Mesothelial cell of epicardium (in vitro differentiated cells): ENCODE measurements around the gene FAM163B. TPM values are rescaled to one million over a fixed set of nuclear protein-coding genes. Genes with fewer than 3 reads are reported as not detected.

Source experiments
- DNase-seq, 2 experiments: peaks; one replicate each; pipeline ENCODE4 v3.0.0; 2021; ENCODE audit warnings: low spot score in 2 of 2; ENCODE audit not compliant: unreplicated experiment in 2 of 2
- H3K27ac Mint-ChIP-seq: 2 replicates; pipeline ENCODE4 v1.8.0; 2021; ENCODE audit warnings: mixed read lengths
- H3K27me3 Mint-ChIP-seq: 2 replicates; pipeline ENCODE4 v1.8.0; 2021; ENCODE audit warnings: low read depth, mixed read lengths
- H3K36me3 Mint-ChIP-seq: 2 replicates; pipeline ENCODE4 v1.8.0; 2021; ENCODE audit warnings: mixed read lengths
- H3K4me1 Mint-ChIP-seq: 2 replicates; pipeline ENCODE4 v1.8.0; 2021; ENCODE audit warnings: mixed read lengths
- H3K4me3 Mint-ChIP-seq: 2 replicates; pipeline ENCODE4 v1.8.0; 2021; ENCODE audit warnings: mild to moderate bottlenecking, moderate library complexity, mixed read lengths
- H3K9me3 Mint-ChIP-seq: 2 replicates; pipeline ENCODE4 v1.8.0; 2021; ENCODE audit warnings: mixed read lengths
- CTCF ChIP-seq: fragments of 200-600 bp; sonication (generic); IDR thresholded peaks from one replicate; pipeline ENCODE4 v1.5.0; 2021; ENCODE audit warnings: antibody characterized with exemption; ENCODE audit not compliant: unreplicated experiment
- total RNA-seq: library from RNA; stranded (reverse); gene quantifications from 3 replicates; pipeline ENCODE4 v1.2.1, GENCODE V29; 2021

The FAM163B gene
- total RNA-seq, 1 donor from 2014 or later: 0.72 TPM

GRCh38 chr9:133591116-133591910 is 17.9 kb downstream of the FAM163B start:
- DNase-seq: no peak
- no peak overlapping the region for H3K27ac Mint-ChIP-seq
- no peaks in the 10 kb centered on the region for H3K4me1 Mint-ChIP-seq
- H3K36me3 Mint-ChIP-seq: no peaks in the 10 kb centered on the region
- no peak overlapping the region for H3K4me3 Mint-ChIP-seq
- H3K27me3 Mint-ChIP-seq: no peaks in the 10 kb centered on the region
- no peak for TF ChIP-seq CTCF
- peaks cover 10% of the 10 kb centered on the region for H3K9me3 Mint-ChIP-seq

GRCh38 chr9:133590231-133590855 is 18.8 kb downstream of the FAM163B start:
- Mint-ChIP-seq H3K36me3 (no peaks in the 10 kb centered on the region), H3K27me3 (peaks cover 3% of the 10 kb centered on the region), H3K9me3 (peaks cover 5% of the 10 kb centered on the region), H3K27ac (no peak overlapping the region), H3K4me1 (peaks cover 8% of the 10 kb centered on the region), H3K4me3 (no peak overlapping the region)
- DNase-seq: no peak
- TF ChIP-seq CTCF: no peak

- peaks cover 5% of the 10 kb centered on the region for H3K9me3 Mint-ChIP-seq
- DNase-seq: no peak
- peak; percentile 71 for TF ChIP-seq CTCF
- H3K27ac Mint-ChIP-seq: no peak overlapping the region
- peaks cover 3% of the 10 kb centered on the region for H3K27me3 Mint-ChIP-seq
- H3K36me3 Mint-ChIP-seq: no peaks in the 10 kb centered on the region
- H3K4me3 Mint-ChIP-seq: no peak overlapping the region
- H3K4me1 Mint-ChIP-seq: peaks cover 15% of the 10 kb centered on the region
These were observed 19.5 kb downstream of the FAM163B start for GRCh38 chr9:133589454-133590227.

DNA sequence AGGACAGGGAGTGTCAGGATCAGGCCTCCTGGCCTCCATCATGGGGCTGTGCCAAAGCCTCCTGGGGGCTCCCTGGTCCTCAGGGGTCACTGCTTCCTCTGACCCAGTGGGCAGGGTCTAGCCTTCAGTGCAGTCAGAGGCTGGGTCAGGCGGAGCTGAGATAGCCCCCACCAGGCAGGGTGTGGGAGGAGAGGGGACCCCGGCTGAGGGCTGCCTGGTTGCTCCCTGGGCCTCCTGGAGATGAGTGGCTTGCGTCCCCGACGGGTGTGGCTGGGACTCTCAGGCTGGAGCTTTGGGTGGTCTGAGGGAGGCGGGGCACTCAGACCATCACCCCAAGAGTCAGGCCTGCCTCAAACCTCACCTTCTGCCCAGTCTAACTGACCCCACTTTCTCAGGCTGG is 21.7 kb downstream of the FAM163B start:
- H3K4me1 Mint-ChIP-seq: peaks cover 21% of the 10 kb centered on the region
- H3K9me3 Mint-ChIP-seq: peaks cover 5% of the 10 kb centered on the region
- no peak for DNase-seq
- H3K36me3 Mint-ChIP-seq: no peaks in the 10 kb centered on the region
- no peak for TF ChIP-seq CTCF
- no peak overlapping the region for H3K4me3 Mint-ChIP-seq
- H3K27me3 Mint-ChIP-seq: peaks cover 3% of the 10 kb centered on the region
- no peak overlapping the region for H3K27ac Mint-ChIP-seq

DNA sequence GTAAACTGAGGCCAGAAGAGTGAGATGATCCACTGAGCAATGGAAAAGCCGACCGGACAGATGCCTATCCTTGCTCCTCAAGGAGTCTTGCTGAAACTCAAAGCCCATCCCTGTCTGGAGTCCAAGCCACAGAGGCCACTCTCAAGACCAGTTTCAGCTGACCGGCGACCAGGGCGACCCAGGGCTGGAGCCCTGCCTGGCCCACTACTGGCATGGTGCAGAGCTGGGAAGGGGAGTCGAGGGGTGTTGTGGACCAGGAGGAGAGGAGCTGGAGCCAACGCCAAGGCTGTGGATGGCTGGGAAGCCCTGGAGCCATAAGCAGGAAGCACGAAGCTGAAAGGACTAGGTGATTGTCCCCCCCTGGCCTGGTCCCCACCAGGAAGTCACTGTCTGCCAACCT is 22.1 kb downstream of the FAM163B start:
- Mint-ChIP-seq H3K27me3 (peaks cover 3% of the 10 kb centered on the region), H3K27ac (no peak overlapping the region), H3K36me3 (no peaks in the 10 kb centered on the region), H3K4me1 (peaks cover 25% of the 10 kb centered on the region), H3K4me3 (no peak overlapping the region), H3K9me3 (peaks cover 5% of the 10 kb centered on the region)
- no peak for TF ChIP-seq CTCF
- no peak for DNase-seq
